GM19035 (cell line): Measurements from ENCODE around the gene HTRA3.

ENCODE experiments used
- ATAC-seq: cut with Tn5 transposase; IDR thresholded peaks from one replicate; pipeline ENCODE4 v1.9.1; 2021; ENCODE audit not compliant: unreplicated experiment

The HTRA3 gene

DNA sequence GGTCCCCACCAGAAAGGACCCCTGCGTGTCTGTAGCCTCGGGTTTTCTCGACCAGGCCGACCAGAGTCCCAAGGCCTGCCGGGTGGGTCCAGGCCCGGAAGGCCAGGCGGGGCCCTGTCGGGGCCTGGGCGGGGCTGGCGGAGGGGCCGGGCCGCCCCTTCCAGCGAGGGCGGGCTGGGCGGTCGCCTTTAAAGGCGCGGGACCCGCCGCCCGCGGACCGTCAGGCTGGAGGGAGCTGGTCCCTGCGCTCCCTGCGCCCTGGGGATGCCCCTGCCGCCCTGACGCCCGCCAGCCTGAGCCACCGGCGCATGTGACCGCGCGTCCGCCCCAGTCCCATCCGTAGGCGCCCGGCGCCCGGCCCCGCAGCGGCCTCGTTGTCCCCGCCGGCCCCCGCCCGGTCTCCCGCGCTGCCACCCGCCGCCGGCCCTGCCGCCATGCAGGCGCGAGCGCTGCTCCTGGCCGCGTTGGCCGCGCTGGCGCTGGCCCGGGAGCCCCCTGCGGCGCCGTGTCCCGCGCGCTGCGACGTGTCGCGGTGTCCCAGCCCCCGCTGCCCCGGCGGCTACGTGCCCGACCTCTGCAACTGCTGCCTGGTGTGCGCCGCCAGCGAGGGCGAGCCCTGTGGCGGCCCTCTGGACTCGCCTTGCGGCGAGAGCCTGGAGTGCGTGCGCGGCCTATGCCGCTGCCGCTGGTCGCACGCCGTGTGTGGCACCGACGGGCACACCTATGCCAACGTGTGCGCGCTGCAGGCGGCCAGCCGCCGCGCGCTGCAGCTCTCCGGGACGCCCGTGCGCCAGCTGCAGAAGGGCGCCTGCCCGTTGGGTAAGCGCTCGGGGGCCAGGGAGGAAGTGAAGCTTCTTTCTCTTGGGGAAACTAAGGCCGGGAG is at the start of gene HTRA3:
HTRA3 (plus strand) TSS at position 220 of the 883 bp plus-strand sequence; CDS start at position 435, 215 bp downstream.
- no peak for ATAC-seq

DNA sequence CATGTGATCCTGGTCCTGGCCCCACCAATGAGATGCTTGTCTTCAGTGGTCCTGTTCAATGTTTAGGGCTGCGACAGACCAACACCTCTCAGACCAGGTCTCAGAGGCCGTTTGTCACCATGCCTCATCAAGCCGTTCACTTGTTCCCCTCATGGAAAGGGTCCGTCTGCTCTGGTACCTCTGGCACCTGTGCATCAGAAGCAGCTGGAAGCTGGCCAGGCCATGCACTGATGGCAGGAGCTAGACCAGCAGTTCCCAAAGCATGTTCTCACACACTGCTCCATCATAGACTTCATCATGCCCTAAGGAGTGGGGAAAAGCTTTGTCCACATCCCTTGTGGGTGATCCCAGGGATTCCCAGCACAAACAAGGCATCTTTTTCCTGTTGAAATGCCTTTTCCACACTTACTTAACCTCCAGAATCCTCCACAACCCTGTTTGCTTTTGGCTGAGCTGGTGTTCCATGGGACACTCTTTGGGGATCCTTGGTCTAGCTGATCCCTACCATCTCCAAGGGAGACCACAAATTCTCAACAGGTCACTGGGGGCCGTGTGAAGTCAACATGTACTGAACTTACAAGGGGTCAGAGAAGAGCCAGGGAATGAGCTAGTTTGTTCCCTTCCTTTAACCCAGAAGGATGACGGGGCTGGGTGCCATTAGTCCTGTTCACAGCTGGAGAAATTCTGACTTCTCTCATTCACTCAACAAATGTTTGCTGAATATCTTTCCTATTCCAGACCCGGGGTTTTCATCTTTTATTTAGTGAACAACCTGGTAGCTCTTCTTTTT is 48.7 kb upstream of the HTRA3 start:
- ATAC-seq, result no peak

DNA sequence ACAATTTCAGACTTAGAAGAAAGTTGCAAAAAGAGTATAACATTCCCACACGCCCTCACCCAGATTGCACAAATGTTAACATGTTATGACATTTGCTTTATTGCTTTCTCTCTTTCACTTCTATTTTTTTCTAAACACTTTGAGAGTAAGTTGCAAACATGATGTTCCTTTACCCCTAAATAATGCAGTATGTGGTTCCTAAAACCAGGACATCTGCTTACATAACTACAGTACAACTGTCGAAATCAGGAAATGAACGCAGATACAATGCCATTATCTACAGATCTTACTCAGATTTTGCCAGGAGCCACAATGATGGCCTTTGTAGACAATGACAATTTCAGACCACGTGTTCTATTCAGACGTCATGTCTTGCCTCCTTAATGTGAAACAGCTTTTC is 48.1 kb upstream of the HTRA3 start:
- no peak for ATAC-seq

DNA sequence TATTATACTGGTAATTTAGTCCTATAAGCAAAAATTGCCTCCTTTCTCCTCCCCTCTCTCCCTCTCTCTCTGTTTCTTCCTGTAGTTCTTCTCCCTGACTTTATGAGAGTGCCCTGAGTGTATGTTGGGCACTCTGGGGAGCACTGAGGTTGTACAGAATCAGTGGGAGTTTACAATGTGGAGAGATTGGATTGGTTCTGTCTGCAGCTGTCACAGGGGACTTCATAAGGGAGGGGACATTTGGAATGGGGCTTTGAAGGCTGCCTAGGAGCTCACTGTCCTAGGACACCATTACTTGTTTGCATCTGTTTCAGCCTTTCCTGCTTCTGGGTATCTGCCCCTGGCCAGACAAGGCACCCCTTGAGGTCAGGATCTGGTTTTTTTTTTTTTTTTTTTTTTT is 47.6 kb upstream of the HTRA3 start:
- no peak for ATAC-seq

DNA sequence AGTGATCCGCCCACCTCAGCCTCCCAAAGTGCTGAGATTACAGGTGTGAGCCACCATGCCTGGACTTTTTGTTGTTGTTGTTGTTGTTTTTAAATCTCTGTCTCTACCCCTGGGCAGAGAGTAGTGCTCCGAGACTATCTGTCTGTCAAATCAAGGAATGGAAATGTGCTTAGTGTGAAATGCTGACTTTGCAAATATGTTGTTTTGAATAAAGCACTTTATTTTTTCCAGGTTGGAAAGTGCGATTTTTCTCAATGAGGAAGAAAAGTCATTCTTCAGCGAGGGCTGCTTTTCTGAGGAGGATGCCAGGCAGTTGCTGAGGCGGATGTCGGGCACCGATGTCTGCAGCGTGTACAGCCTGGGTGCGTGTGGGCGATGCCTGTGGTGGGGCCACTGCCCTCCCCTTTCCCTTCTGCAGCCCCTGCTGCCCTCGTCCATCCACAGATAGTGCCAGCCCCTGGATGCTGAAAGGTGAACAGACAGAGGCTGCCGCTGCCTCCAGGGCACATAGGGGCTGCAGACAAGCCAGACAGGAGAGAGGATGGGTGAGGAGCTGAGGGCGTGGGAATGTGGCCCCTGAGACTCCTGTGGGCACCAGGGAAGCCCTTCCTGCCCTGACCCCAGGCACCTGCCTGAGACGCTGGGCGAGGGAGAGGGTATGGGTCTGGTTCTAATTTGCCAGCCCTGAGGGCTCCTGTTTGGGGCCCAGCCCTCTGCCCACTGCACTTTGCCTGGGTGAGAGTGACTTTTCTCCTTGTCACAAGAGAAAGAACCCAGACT is 46.8 kb upstream of the HTRA3 start:
- no peak for ATAC-seq

DNA sequence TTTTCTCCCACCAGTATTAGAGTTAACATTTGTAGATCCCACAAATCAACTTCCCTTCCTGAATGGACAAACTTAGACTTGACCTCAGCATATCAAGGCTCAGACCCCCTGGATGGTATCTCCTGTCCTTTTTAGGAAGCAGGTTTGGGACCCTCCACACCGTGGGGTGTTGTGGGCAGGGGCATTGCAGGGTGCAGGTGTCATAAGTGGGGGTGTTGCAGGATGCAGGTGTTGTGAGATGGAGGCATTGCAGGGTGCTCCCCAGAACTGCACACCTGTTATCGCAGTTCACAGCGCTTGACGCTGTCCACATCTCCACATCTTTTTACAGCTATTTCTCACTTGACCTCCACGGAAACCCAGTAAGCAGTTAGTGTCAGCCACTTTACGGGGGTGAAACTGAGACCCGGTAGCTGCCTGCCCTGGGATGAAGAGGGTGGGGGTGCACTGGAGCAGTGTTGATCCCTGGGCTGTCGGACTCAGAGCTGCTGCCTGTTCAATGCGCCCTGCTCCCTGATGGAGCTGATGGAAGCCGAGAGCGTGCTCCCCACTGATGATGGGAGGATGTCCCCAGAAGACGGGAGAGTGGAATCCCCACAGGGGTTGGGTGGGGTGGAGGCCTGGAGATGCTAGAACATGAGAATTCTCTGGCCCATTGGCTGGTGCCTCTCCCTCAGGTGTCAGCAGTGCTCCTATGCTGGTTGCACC is 45.1 kb upstream of the HTRA3 start:
- ATAC-seq, result no peak

DNA sequence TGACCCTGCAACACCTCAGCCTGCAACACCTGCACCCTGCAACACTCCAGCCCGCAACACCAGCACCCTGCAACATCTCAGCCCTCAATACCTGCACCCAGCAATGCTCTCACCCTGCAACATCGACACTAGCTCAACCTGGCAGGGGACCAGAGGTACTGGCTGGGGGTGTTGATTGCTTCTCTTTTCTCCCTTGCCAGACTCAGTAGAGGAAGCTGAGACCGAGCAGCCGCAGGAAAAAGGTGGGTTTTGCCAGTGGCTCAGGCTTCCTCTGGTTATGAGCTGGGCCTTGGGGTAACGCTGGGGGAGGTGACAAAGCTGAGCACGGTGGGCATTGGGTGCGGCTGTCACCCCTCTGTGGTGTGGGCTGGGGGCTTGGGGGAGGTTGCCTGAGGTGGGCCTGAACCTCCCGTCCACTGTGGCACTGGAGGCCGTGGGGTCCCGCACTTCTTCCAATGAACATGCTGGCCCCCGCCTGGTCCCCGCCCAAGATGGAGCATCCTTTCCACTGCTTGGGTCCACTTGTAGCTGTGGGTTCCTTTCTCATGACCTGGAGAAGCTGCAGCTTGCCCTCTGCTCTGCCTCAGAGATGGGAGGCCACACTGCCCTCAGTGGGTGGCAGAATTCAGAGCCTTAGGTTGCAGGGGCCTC is 44.5 kb upstream of the HTRA3 start:
- ATAC-seq, result no peak

DNA sequence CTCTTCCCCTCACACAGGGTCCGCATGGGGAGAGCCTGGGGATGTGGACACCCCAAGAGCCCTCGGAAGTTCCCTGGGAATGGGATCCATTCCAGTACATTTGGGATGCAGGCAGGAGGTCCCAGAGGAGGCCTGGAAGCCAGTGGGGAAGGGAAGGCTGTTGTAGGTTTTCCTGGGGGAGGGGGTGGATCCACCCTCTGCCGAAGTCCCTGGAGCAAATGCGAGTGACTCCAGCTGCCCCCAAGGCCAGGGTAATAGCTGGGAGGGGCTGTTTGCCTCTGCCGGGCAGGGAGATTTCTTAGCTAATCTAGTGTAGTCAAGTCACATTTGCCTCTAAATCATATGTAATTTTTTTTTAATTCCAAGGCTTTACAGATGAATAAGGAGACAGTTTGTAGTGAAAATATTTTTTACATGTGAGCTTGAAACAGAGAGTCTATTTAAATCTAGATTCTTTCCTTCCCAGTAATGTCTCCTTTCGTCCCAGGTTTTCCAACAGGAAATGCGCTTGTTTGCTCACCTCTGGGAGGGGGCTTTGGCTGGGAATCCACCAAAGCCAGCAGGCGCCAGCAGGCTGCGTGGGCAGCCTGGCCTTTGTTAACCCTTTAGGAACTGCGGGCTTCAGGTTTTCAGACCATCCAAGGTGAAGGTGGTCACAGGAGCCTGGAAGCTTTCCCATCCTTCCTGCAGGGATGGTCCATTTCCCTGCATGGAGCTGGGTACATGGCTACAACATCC is 43.7 kb upstream of the HTRA3 start:
- ATAC-seq, result no peak

DNA sequence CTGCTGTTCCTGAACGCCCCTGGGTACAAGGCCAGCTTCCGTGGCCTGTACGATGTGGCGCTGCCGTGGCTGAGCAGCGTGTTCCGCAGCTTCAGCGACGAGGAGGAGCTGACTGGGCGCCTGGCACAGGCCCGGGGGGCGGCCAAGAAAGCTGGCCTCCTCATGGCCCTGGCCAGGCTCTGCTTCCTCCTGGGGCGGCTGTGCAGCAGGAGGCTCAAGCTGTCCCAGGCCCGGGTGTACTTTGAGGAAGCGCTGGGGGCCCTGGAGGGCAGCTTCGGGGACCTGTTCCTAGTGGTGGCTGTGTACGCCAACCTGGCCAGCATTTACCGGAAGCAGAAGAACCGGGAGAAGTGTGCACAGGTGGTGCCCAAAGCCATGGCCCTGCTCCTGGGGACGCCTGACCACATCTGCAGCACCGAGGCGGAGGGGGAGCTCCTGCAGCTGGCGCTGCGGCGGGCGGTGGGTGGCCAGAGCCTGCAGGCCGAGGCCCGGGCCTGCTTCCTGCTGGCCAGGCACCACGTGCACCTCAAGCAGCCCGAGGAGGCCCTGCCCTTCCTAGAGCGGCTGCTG is 42.3 kb upstream of the HTRA3 start:
- ATAC-seq, result no peak

DNA sequence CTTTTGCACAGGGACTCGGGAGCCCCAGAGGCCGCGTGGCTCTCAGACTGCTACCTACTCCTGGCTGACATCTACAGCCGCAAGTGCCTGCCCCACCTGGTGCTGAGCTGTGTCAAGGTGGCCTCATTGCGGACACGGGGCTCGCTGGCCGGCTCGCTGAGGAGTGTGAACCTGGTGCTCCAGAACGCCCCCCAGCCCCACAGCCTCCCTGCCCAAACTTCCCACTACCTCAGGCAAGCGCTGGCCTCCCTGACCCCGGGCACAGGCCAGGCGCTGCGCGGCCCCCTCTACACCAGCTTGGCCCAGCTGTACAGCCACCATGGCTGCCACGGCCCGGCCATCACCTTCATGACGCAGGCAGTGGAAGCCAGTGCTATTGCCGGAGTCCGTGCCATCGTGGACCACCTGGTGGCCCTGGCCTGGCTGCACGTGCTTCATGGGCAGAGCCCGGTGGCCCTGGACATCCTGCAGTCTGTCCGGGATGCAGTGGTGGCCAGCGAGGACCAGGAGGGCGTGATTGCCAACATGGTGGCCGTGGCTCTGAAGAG is 41.7 kb upstream of the HTRA3 start:
- ATAC-seq, result no peak

DNA sequence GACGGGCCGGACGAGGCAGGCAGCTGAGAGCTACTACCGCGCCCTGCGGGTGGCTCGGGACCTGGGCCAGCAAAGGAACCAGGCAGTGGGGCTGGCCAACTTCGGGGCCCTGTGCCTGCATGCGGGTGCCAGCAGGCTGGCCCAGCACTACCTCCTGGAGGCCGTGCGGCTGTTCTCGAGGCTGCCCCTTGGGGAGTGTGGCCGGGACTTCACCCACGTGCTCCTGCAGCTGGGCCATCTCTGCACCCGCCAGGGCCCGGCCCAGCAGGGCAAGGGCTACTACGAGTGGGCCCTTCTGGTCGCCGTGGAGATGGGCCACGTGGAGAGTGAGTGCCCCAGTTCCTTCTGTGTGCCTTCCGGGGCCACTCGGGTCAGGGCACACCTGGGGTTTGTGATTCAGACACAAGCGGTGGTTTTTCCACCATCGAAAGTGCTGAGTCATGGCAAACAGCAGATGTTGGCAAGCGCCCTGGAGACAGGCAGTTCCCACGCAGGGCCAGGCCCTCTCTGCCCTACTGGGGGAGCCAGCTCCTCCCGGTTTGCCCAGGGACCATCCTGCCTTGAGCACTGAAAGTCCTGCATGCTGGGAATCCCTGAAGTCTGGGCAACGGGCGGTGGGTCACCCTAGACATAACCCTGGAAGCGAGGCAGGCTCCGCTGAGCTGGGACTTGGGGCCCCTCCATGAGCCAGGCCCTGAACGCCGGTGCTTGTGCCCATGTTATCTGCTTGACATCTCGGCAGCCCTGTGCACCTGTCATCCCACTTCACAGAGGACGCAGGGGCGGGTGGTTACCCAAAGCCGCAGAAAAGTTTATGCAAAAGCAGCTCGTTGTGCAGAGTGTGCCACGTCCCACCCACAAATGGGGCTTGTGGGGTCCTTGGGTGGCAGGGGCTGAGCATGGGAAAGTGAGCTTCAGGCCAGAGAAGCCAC is 41.0 kb upstream of the HTRA3 start:
- peak; percentile 66 for ATAC-seq

DNA sequence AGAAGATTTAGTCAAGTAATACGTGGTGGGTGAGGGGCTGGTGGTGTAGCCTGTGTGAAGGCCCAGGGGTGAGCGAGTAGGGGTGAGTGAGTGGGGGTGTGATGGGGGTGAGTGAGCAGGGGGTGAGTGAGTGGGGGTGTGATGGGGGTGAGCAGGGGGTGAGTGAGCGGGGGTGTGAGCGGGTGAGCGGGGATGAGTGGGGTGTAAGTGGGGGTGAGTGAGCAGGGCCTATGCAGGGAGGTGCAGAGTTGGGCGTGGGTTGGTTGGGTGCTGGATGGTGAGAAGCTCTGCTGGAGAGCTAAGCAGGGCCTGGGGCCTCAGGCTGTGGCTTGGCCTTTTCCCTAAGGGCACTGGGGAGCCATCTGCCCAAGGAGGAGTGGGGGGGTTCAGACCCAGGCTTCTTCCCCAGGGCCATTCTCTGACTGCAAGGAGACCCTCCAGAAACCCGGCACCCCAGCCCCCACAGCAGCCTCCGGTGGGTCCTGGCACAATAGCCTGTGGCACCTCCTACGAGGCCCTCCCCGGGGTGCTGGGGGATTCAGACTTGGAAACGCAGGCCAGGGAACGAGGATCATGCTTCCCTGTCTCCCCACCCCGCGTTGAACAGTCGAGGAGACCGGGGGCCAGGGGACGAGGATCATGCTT is 40.1 kb upstream of the HTRA3 start:
- ATAC-seq, result no peak

DNA sequence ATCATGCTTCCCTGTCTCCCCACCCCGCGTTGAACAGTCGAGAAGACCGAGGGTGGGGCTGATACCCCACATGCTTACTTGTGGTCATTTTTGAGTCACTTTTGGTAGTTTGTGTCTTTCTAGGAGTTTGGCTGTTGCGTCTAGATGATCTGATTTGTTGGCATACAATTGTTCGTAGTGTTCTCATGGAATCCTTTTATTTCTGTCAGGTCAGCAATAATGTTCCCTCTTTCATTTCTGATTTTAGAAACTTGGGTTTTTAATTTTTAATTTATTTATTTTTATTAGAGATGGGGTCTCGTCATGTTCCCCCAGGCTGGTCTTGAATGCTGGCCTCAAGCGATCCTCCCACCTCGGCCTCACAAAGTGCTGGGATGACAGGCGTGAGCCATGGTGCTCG is 39.5 kb upstream of the HTRA3 start:
- ATAC-seq, result no peak

DNA sequence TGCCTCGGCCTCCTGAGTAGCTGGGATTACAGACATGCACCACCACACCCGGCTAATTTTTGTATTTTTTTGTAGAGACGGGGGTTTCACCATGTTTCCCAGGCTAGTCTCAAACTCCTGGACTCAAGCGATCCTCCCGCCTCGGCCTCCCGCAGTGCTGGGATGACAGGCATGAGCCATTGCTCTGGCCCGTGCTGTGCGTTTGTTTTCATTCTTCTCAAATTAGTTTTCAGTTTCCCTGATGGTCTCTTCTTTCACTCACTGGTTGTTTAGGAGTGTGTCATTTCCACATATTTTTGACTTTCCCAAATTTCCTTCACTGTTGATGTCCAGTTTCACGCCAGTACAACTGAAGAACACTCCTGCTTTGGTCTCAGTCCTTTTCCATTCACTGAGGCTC is 38.7 kb upstream of the HTRA3 start:
- no peak for ATAC-seq

DNA sequence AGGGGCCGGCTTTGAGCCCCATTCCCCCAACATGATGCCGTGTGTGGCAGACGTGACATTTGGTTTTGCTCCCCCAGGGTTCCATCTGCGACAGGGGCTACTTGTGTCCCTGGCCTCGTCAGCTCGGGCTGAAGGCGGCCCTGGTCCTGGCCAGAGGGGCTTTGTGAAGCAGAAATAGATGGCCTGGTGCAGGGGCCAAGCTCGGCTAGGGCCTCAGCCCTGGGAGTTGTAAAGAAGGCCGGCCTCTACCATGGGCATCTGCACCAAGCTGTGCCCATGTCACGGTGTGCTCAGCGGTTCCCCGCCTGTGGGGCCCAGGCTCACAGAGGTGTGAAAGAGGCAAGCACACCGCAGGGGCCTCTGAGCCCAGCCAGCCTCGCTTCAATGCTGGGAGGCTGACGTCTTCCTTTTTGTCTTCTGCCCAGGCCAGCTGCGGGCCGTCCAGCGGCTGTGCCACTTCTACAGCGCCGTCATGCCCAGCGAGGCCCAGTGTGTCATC is 38.0 kb upstream of the HTRA3 start:
- ATAC-seq, result no peak

DNA sequence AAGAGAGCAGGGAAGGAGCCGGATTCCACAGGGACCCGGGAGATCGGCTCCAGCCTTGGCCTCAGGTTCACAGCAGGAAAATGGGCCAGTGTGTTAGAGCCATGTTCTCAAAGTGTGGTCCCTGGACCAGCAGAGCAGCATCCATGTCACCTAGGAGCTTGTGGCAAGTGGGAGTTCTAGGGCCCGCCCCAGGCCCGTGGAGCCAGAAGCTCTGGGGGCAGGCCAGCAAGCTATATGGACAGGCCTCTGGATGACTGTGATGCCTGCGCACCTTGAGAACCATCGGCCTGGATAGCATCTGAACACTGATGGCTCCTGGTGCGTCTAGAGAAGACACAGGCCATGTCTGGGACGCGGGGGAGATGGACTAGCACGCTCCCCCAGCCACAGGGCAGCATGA is 36.8 kb upstream of the HTRA3 start:
- no peak for ATAC-seq
